Karpas-422 (cell line): ENCODE data around the gene ORMDL1. TPM values are rescaled to one million over a fixed set of nuclear protein-coding genes. Genes with fewer than 3 reads are reported as not detected.
A peak's percentile ranks its signal among the peaks of the same experiment; 100 is the strongest.

Experiments used
- DNase-seq: peaks from one replicate; pipeline ENCODE4 v3.0.0-alpha.2; 2015
- H2AFZ ChIP-seq: fragments of 200-600 bp; sonication (generic); 2 replicates; pipeline ENCODE4 v1.6.1; 2014; ENCODE audit warnings: antibody characterized with exemption, low read length, mixed read lengths
- H3K27ac ChIP-seq: fragments of 200-600 bp; sonication (generic); 2 replicates; pipeline ENCODE4 v1.5.1; 2014; ENCODE audit warnings: mild to moderate bottlenecking, low read length, moderate library complexity
- H3K27me3 ChIP-seq: fragments of 200-600 bp; sonication (generic); 2 replicates; pipeline ENCODE4 v1.6.1; 2014; ENCODE audit warnings: low read length, mixed read lengths
- H3K36me3 ChIP-seq: fragments of 200-600 bp; sonication (generic); 2 replicates; pipeline ENCODE4 v1.6.1; 2014; ENCODE audit warnings: low read length, mixed read lengths; ENCODE audit not compliant: insufficient read depth
- H3K4me1 ChIP-seq: fragments of 200-600 bp; sonication (generic); 2 replicates; pipeline ENCODE4 v1.6.1; 2014; ENCODE audit warnings: mild to moderate bottlenecking, low read length, mixed read lengths
- H3K4me2 ChIP-seq: fragments of 200-600 bp; sonication (generic); 2 replicates; pipeline ENCODE4 v1.6.1; 2014; ENCODE audit warnings: low read length, low read depth, mild to moderate bottlenecking; ENCODE audit not compliant: poor library complexity, severe bottlenecking
- H3K4me3 ChIP-seq: fragments of 200-600 bp; sonication (generic); 2 replicates; pipeline ENCODE4 v1.5.1; 2014; ENCODE audit warnings: mild to moderate bottlenecking, antibody characterized with exemption, low read length, mixed read lengths
- H3K79me2 ChIP-seq: fragments of 200-600 bp; sonication (generic); 2 replicates; pipeline ENCODE4 v1.6.1; 2014; ENCODE audit warnings: mild to moderate bottlenecking, low read length, mixed read lengths
- H3K9ac ChIP-seq: fragments of 200-600 bp; sonication (generic); 2 replicates; pipeline ENCODE4 v1.6.0; 2014; ENCODE audit warnings: low read length
- H3K9me2 ChIP-seq: fragments of 200-600 bp; sonication (generic), shearing (Covaris generic); replicated peaks from 2 replicates; pipeline ENCODE4 v1.6.0; 2014; ENCODE audit warnings: mild to moderate bottlenecking, low read length, moderate library complexity; ENCODE audit not compliant: insufficient read depth
- H3K9me3 ChIP-seq: fragments of 300-700, 200-600 bp; sonication (generic); 2 replicates; pipeline ENCODE4 v1.6.1; 2014; ENCODE audit warnings: low read length, mixed read lengths
- H4K20me1 ChIP-seq: fragments of 200-600 bp; sonication (generic); 2 replicates; pipeline ENCODE4 v1.6.1; 2014; ENCODE audit warnings: mild to moderate bottlenecking, antibody characterized with exemption, low read length, low read depth; ENCODE audit not compliant: insufficient read depth
- total RNA-seq: library from RNA; depleted of rRNA; stranded (reverse); fragments of >200 nt; shearing (Covaris generic); gene quantifications from 2 replicates; pipeline ENCODE4 v1.2.3, GENCODE V29; 2014; ENCODE audit warnings: low replicate concordance

The ORMDL1 gene
- total RNA-seq, 1 experiment from 2014 or later: 223 TPM

GRCh38 chr2:189791338-189792042 lies 7.4 kb upstream of the ORMDL1 start:
- H3K79me2 ChIP-seq: peaks cover 74% of the 10 kb centered on the region

DNA sequence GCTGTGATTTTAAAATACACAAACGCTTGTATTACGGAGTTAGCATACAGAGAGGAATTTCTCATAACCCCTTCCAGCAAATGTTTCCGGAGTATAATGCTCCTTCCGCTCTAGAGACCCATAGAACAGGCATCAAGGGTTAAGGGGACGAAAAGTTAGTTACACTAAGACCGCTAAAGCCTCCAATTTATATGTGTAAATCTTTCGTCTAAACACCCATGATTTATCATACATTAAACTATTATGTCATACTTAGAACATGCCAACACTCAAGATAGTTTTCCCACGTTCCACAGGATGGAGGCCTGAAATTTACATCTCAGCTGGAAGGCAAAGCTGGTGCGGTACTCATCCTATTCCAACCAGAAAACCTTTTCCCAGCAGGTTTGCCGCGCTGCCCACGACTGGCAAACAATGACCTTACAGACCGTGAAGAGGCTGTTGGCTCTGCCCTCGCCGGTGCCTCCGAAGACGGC lies 650 bp downstream of the ORMDL1 start:
- no peaks in the 10 kb centered on the region for H3K27me3 ChIP-seq
- H3K4me3 ChIP-seq: peak overlapping the region; percentile 80
- H3K9me2 ChIP-seq: no peaks in the 10 kb centered on the region
- no peaks in the 10 kb centered on the region for H3K9me3 ChIP-seq
- H3K4me2 ChIP-seq: peak overlapping the region; percentile 80
- H3K9ac ChIP-seq: peak overlapping the region; percentile 84
- H3K4me1 ChIP-seq: peaks cover 25% of the 10 kb centered on the region
- peak overlapping the region; percentile 74 for H3K27ac ChIP-seq
- DNase-seq: peak; percentile 73
- H4K20me1 ChIP-seq: no peaks in the 10 kb centered on the region
- H3K79me2 ChIP-seq: peaks cover 95% of the 10 kb centered on the region
- peaks cover 47% of the 10 kb centered on the region for H3K36me3 ChIP-seq
- H2AFZ ChIP-seq: no peak overlapping the region

More at GRCh38 chr2:189791338-189792042, 7.4 kb upstream of the ORMDL1 start:
- Histone ChIP-seq H3K27me3 (no peaks in the 10 kb centered on the region), H3K4me2 (no peak overlapping the region), H3K9ac (no peak overlapping the region), H3K4me1 (no peaks in the 10 kb centered on the region), H3K36me3 (peaks cover 55% of the 10 kb centered on the region), H2AFZ (no peak overlapping the region), H3K27ac (no peak overlapping the region), H3K9me2 (no peaks in the 10 kb centered on the region), H4K20me1 (no peaks in the 10 kb centered on the region), H3K9me3 (no peaks in the 10 kb centered on the region), H3K4me3 (no peak overlapping the region)
- DNase-seq: no peak

GRCh38 chr2:189782221-189782671 lies 1.9 kb downstream of the ORMDL1 start:
- H3K36me3 ChIP-seq: peaks cover 51% of the 10 kb centered on the region
- no peaks in the 10 kb centered on the region for H3K9me2 ChIP-seq
- no peaks in the 10 kb centered on the region for H4K20me1 ChIP-seq
- H3K4me2 ChIP-seq: peak overlapping the region; percentile 80
- H2AFZ ChIP-seq: no peak overlapping the region
- H3K4me1 ChIP-seq: peaks cover 25% of the 10 kb centered on the region
- H3K9ac ChIP-seq: peak overlapping the region; percentile 84
- no peak for DNase-seq
- no peaks in the 10 kb centered on the region for H3K9me3 ChIP-seq
- peak overlapping the region; percentile 80 for H3K4me3 ChIP-seq
- H3K27me3 ChIP-seq: no peaks in the 10 kb centered on the region
- H3K27ac ChIP-seq: no peak overlapping the region
- H3K79me2 ChIP-seq: peaks cover 94% of the 10 kb centered on the region

DNA sequence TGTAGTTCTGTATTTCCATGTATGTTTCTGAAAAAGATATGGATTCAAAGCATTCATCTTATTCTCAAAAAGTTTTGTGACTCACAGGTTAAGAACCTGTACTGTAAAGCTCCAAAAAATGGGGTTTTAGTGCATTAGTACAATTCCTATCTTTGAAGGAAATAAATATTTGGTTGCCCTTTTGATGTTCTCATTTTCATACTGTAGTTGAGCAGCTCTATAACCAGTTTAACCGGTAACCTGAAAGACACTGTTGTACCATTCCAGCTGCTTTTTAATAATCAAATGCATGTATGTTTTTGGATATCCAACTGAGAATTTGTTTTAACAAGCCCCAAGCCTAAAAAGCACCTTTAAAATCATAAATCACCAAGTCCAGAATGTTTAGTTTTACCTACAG lies 11.9 kb downstream of the ORMDL1 start:
- Histone ChIP-seq H3K4me2 (no peak overlapping the region), H3K79me2 (peaks cover 55% of the 10 kb centered on the region), H3K9me2 (no peaks in the 10 kb centered on the region), H3K4me1 (no peaks in the 10 kb centered on the region), H3K9ac (no peak overlapping the region), H3K36me3 (peaks cover 76% of the 10 kb centered on the region), H3K27me3 (no peaks in the 10 kb centered on the region), H4K20me1 (no peaks in the 10 kb centered on the region), H3K4me3 (no peak overlapping the region), H2AFZ (no peak overlapping the region), H3K27ac (no peak overlapping the region), H3K9me3 (no peaks in the 10 kb centered on the region)
- no peak for DNase-seq

- H3K9me3 ChIP-seq: no peaks in the 10 kb centered on the region
Measured at GRCh38 chr2:189770590-189771322, 13.4 kb downstream of the ORMDL1 start.

DNA sequence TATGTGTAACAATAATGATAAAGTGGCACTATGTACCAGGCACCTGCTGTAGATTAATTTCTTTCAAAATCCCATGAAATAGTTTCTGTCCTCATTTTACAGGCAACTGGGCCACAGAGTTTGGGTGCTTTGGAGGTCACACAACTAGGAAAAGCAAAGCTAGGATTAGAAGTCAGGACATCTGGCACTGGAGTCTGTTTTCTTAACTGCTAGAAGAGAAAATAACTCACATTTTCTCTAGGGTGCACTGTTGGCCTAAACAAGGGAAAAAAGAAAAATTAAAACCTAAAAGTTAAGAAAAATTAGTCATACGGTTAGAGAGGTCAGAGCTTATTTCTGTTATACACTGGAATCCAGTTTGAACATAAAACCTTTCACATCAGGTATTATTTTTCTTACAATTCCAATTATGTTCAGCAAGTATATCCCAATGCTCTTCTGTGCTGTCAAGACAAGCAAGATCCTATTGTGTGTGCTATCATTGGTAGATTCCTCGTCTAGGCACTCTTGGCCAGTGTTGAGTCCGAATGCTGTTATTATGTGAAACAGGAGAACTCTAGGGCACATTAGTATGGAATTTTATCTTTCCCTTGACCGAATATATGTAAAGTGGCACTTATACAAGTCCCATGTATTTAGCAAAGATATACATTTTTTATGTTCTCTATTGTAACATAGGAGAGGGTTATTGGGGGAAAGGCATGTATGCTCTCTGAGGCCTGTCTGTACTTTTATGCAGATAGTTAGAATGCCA lies 20.1 kb downstream of the ORMDL1 start:
- Histone ChIP-seq H3K4me2 (peak overlapping the region; percentile 100), H3K27me3 (no peaks in the 10 kb centered on the region), H3K79me2 (peaks cover 18% of the 10 kb centered on the region), H3K4me3 (peak overlapping the region; percentile 97), H4K20me1 (no peaks in the 10 kb centered on the region), H3K27ac (peak overlapping the region; percentile 97), H3K9me2 (no peaks in the 10 kb centered on the region), H3K9ac (peak overlapping the region; percentile 97), H3K4me1 (peaks cover 20% of the 10 kb centered on the region), H3K36me3 (peaks cover 20% of the 10 kb centered on the region; the same call in 1 of the 2 replicates), H2AFZ (no peak overlapping the region), H3K9me3 (no peaks in the 10 kb centered on the region)
- no peak for DNase-seq

More at GRCh38 chr2:189770590-189771322, 13.4 kb downstream of the ORMDL1 start:
- Histone ChIP-seq H3K27ac (no peak overlapping the region), H3K4me3 (no peak overlapping the region), H2AFZ (no peak overlapping the region), H3K9ac (no peak overlapping the region), H3K4me1 (no peaks in the 10 kb centered on the region), H3K4me2 (no peak overlapping the region), H3K9me2 (no peaks in the 10 kb centered on the region), H3K27me3 (no peaks in the 10 kb centered on the region), H3K36me3 (peaks cover 74% of the 10 kb centered on the region), H4K20me1 (no peaks in the 10 kb centered on the region), H3K79me2 (peaks cover 40% of the 10 kb centered on the region)
- no peak for DNase-seq

DNA sequence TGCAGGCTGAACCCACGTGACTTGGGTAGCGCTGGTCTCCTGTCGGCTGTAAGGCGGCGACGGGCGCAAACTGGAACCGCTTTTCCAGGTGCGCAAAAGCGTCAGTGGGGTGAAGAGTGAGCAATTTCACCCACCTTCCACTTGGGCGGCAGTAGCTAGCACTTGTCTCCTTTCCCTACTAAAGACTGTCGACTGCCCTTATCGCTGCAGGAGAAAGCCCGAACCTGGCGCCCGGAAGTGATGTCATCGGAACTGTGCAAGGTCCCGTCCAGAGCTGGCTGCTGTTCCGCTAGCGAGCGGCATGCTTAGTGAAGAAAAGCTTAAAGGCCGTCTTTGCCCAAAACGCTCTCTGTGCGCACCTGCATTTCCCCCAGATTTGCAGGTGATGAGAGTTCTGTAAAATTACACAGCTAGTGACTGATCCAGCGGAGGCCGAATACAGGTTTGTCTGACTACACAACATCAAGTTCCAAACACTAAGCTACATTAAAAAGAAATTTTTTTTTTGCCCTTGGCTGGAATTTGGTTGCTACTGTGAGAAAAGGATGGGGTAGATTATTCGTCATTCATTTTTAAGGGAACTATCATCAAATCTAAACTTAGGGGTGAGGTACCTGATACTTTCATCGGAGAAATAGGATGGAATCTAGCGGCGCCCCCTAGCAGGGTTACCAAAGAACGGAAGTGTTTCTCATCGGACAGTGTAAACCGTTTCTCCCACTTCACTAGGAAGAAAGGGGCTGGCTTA lies 21.4 kb downstream of the ORMDL1 start, which contains the start of gene OSGEPL1:
TSS of gene OSGEPL1 (minus strand) at position 242 of the 748 bp plus-strand sequence. CDS start 1,152 bp downstream, outside the sequence.
- DNase-seq: peak; percentile 98
- peak within 1 kb of the TSS; percentile 100 for H3K4me2 ChIP-seq
- peaks cover 13% of the 10 kb centered on the region; the same call in 1 of the 2 replicates for H3K36me3 ChIP-seq
- no peaks in the 10 kb centered on the region for H3K9me2 ChIP-seq
- H3K27me3 ChIP-seq: no peaks in the 10 kb centered on the region
- peaks cover 16% of the 10 kb centered on the region for H3K79me2 ChIP-seq
- no peaks in the 10 kb centered on the region for H4K20me1 ChIP-seq
- H3K9ac ChIP-seq: peak within 1 kb of the TSS; percentile 97
- no peaks in the 10 kb centered on the region for H3K9me3 ChIP-seq
- peak within 1 kb of the TSS; percentile 97 for H3K4me3 ChIP-seq
- H3K27ac ChIP-seq: peak within 1 kb of the TSS; percentile 97
- peak within 1 kb of the TSS; percentile 65 for H2AFZ ChIP-seq
- H3K4me1 ChIP-seq: peaks cover 20% of the 10 kb centered on the region
